Tibial artery (tissue), 4 donors: ENCODE data around the gene SYCE1.
"Not testable (repeated sequence)": the region's sequence is repeated elsewhere in the genome, so short reads cannot be mapped to it uniquely, and the experiment has no call there.

Source experiments
- DNase-seq, 2 donors: peaks; one replicate each; pipeline ENCODE4 v3.0.0-alpha.2; 2019
- H3K27ac ChIP-seq, 2 donors: fragments of 200-600 bp; sonication (generic) in 1 of 2; 1 replicate in 1 of 2; 2 replicates in 1 of 2; pipeline ENCODE4 v1.5.1; 2018 to 2019; ENCODE audit warnings: mild to moderate bottlenecking in 1 of 2
- H3K27me3 ChIP-seq, 2 donors: fragments of 200-600 bp; sonication (generic) in 1 of 2; one replicate each; pipeline versions ENCODE4 v1.5.1 to v1.6.0; 2016 to 2019
- H3K36me3 ChIP-seq, 3 donors: fragments of 200-600 bp; sonication (generic) in 2 of 3; one replicate each; pipeline ENCODE4 v1.5.1; 2016 to 2019; ENCODE audit warnings: mild to moderate bottlenecking in 2 of 3
- H3K4me1 ChIP-seq, 4 donors: fragments of 200-600 bp; sonication (generic) in 2 of 4; 1 replicate in 3 of 4; 2 replicates in 1 of 4; pipeline ENCODE4 v1.5.1; 2016 to 2019
- H3K4me3 ChIP-seq, 2 donors: fragments of 200-600 bp; sonication (generic) in 1 of 2; 1 replicate in 1 of 2; 2 replicates in 1 of 2; pipeline ENCODE4 v1.5.1; 2018 to 2019; ENCODE audit warnings: mild to moderate bottlenecking in 2 of 2
- H3K9me3 ChIP-seq, 3 donors: fragments of 200-600 bp; sonication (generic) in 1 of 3; one replicate each; pipeline ENCODE4 v1.5.1; 2016 to 2019
- intact Hi-C: fragments of 100-400 bp; cut with DNase I; formaldehyde crosslinking; loops from one replicate; pipeline ENCODE4 v1.15.0; 2023; ENCODE audit warnings: low total_unique reads
- TF ChIP-seq, protein P1 (sequence below), 2 experiments: fragments of 200-600 bp in 1 of 2; fragments of 450-650 bp in 1 of 2; IDR thresholded peaks; one replicate each; pipeline ENCODE4 v1.5.1; 2017 to 2019; ENCODE audit warnings: antibody characterized with exemption in 2 of 2, mild to moderate bottlenecking in 1 of 2, moderate library complexity in 1 of 2

The SYCE1 gene

GRCh38 chr10:133608855-133609254 is 43.5 kb upstream of the SYCE1 start:
- intact Hi-C loops, result no loop called here
- no peaks in the 10 kb centered on the region for H3K4me1 ChIP-seq
- no peaks in the 10 kb centered on the region for H3K36me3 ChIP-seq
- H3K9me3 ChIP-seq, result peaks cover 0 to 12% (median 0%) of the 10 kb centered on the region in 3 donors
- H3K4me3 ChIP-seq, result no peak overlapping the region
- H3K27me3 ChIP-seq, result peaks cover 0 to 35% of the 10 kb centered on the region in 2 donors
- no peak overlapping the region for H3K27ac ChIP-seq
- TF ChIP-seq, protein P1, sequence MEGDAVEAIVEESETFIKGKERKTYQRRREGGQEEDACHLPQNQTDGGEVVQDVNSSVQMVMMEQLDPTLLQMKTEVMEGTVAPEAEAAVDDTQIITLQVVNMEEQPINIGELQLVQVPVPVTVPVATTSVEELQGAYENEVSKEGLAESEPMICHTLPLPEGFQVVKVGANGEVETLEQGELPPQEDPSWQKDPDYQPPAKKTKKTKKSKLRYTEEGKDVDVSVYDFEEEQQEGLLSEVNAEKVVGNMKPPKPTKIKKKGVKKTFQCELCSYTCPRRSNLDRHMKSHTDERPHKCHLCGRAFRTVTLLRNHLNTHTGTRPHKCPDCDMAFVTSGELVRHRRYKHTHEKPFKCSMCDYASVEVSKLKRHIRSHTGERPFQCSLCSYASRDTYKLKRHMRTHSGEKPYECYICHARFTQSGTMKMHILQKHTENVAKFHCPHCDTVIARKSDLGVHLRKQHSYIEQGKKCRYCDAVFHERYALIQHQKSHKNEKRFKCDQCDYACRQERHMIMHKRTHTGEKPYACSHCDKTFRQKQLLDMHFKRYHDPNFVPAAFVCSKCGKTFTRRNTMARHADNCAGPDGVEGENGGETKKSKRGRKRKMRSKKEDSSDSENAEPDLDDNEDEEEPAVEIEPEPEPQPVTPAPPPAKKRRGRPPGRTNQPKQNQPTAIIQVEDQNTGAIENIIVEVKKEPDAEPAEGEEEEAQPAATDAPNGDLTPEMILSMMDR (IDR thresholded peaks at IDR 0.05), result peak; percentile 39 to 45
- no peak for DNase-seq

GRCh38 chr10:133603434-133603833 is 38.1 kb upstream of the SYCE1 start:
- H3K9me3 ChIP-seq, H3K4me3 ChIP-seq, DNase-seq, H3K27ac ChIP-seq, intact Hi-C loops, H3K36me3 ChIP-seq, H3K4me1 ChIP-seq: not testable (repeated sequence)
- peaks cover 0 to 49% of the 10 kb centered on the region in 2 donors for H3K27me3 ChIP-seq

- H3K4me1 ChIP-seq, result no peaks in the 10 kb centered on the region
- no peaks in the 10 kb centered on the region for H3K9me3 ChIP-seq
- DNase-seq, result no peak
- H3K27ac ChIP-seq, result no peak overlapping the region
- H3K36me3 ChIP-seq, result no peaks in the 10 kb centered on the region
- H3K27me3 ChIP-seq, result peaks cover 0 to 50% of the 10 kb centered on the region in 2 donors
- H3K4me3 ChIP-seq, result no peak overlapping the region
- TF ChIP-seq, protein P1 (IDR thresholded peaks at IDR 0.05), result no peak
- intact Hi-C loops, result no loop called here
These were observed 35.3 kb upstream of the SYCE1 start for GRCh38 chr10:133600657-133601056.

DNA sequence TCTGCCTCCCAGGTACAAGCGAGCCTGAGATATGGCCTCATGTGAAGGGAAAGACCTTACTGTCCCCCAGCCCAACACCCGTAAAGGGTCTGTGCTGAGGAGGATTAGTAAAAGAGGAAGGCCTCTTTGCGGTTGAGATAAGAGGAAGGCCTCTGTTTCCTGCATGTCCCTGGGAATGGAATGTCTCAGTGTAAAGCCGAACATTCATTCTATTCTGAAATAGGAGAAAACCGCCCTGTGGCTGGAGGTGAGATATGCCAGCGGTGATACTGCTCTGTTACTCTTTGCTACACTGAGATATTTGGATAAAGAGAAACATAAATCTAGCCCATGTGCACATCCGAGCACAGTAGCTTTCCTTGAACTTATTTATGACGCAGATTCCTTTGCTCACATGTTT is 34.5 kb upstream of the SYCE1 start:
- H3K4me1 ChIP-seq, H3K36me3 ChIP-seq, intact Hi-C loops, H3K27ac ChIP-seq, H3K9me3 ChIP-seq, H3K4me3 ChIP-seq, DNase-seq: not testable (repeated sequence)
- H3K27me3 ChIP-seq, result peaks cover 0 to 45% of the 10 kb centered on the region in 2 donors

- Histone ChIP-seq H3K27me3 (peaks cover 0 to 16% of the 10 kb centered on the region in 2 donors), H3K27ac (no peak overlapping the region), H3K4me3 (no peak overlapping the region), H3K9me3 (no peaks in the 10 kb centered on the region), H3K36me3 (no peaks in the 10 kb centered on the region), H3K4me1 (no peaks in the 10 kb centered on the region)
- intact Hi-C loops, result no loop called here
- DNase-seq, result no peak
- TF ChIP-seq, protein P1 (IDR thresholded peaks at IDR 0.05), result no peak
These were observed 27.3 kb upstream of the SYCE1 start for GRCh38 chr10:133592716-133593115.

- intact Hi-C loops, result no loop called here
- no peak for DNase-seq
These were observed 25.6 kb upstream of the SYCE1 start for GRCh38 chr10:133590970-133591359.

More at GRCh38 chr10:133590970-133591359, 25.6 kb upstream of the SYCE1 start:
- Histone ChIP-seq H3K27ac (no peak overlapping the region), H3K27me3 (peaks cover 0 to 16% of the 10 kb centered on the region in 2 donors), H3K4me1 (no peaks in the 10 kb centered on the region), H3K4me3 (no peak overlapping the region), H3K9me3 (no peaks in the 10 kb centered on the region), H3K36me3 (no peaks in the 10 kb centered on the region)
- TF ChIP-seq, protein P1 (IDR thresholded peaks at IDR 0.05), result no peak
